ENCODE data around the gene SEPHS2.
"Not testable (repeated sequence)": the region's sequence is repeated elsewhere in the genome, so short reads cannot be mapped to it uniquely, and the experiment has no call there.

SEPHS2 gene

GRCh38 chr16:30461426-30461825, 15.8 kb upstream of the SEPHS2 start:
- DNase-seq = not testable (repeated sequence)

DNA sequence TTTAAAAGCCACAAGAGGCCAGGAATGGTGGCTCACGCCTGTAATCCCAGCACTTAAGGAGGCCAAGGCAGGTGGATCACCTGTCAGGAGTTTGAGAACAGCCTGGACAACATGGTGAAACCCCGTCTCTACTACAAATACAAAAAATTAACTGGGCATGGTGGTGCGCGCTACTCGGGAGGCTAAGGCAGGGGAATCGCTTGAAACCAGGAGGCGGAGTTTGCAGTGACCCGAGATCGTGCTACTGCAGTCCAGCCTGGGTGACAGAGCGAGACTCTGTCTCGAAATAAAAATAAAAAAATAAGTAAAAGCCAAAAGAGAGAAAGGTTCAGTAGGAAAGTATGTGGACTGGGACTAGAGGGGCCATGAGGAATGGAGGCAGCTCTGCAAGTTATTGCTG, 13.8 kb upstream of the SEPHS2 start:
- no peak for DNase-seq

DNA sequence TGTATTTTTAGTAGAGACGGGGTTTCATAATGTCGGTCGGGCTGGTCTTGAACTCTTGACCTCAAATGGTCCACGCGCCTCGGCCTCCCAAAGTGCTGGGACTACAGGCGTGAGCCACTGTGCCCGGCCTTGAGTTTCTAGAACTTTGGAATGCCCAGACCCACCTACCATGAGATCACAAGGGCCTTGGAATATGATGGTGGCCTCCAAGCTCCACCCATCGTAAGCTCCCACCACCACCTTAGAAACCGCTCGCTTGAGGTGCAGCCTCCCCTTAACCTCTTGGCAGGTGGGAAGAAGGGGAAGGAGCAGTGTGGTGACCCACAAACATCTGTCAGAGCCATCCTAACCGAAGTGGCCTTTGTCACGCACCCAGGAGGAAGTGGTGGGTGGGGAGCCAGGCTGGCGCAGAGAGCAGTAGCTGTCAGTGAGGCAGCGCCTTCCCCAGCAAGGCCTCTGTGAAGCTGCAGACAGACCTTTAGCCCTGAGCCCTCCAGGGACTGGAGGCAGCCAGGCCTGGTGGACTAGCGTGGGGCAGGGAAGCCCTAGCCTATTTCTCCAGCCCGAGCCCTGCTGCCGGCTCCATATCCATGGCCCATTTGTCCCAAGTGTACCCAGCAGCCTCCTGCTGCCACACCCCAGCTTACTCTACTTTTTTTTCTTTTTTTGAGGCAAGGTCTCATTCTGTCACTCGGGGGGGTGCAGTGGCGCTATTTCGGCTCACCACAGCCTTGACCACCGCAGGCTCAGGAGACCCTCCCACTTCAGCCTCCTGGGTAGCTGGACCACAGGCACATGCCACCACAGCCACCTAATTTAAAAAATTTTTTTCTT, 13.1 kb upstream of the SEPHS2 start:
- peak; percentile 77 for DNase-seq

- DNase-seq = no peak
Observed at GRCh38 chr16:30457743-30458560, 12.3 kb upstream of the SEPHS2 start.

- DNase-seq = no peak
Observed at GRCh38 chr16:30457256-30457655, 11.6 kb upstream of the SEPHS2 start.

- DNase-seq = no peak
Observed at GRCh38 chr16:30456302-30456701, 10.6 kb upstream of the SEPHS2 start.

DNA sequence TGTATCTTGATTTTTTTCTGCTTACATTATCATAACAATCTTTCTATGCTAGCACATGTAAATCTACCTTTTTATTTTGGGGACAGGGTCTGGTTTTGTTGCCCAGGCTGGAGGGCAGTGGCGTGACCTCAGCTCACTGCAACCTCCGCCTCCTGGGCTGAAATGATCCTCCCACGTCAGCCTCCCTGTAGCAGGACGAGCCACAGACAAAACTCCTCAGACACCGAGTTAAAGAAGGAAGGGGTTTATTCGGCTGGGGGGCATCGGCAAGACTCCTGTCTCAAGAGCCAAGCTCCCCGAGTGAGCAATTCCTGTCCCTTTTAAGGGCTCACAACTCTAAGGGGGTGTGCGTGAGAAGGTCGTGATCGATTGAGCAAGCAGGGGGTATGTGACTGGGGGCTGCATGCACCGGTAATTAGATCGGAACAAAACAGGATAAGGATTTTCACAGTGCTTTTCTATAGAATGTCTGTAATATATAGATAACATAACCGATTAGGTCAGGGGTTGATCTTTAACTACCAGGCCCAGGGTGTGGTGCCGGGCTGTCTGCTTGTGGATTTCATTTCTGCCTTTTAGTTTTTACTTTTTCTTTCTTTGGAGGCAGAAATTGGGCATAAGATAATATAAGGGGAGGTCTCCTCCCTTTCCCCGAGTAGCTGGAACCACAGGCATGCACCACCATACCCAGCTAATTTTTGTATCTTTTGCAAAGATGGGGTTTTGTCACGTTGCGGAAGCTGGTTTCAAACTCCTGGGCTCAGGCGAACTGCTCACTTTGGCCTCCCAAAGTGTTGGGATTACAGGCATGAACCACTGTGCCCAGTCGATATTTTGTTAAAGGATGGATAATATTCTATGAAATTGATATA, 7.3 kb upstream of the SEPHS2 start:
- not testable (repeated sequence) for DNase-seq

- DNase-seq = no peak
Observed at GRCh38 chr16:30449116-30449435, 3.4 kb upstream of the SEPHS2 start.

- DNase-seq = no peak
Observed at GRCh38 chr16:30447512-30448226, 2.0 kb upstream of the SEPHS2 start.

GRCh38 chr16:30446203-30446595, 525 bp upstream of the SEPHS2 start:
- DNase-seq = no peak

DNA sequence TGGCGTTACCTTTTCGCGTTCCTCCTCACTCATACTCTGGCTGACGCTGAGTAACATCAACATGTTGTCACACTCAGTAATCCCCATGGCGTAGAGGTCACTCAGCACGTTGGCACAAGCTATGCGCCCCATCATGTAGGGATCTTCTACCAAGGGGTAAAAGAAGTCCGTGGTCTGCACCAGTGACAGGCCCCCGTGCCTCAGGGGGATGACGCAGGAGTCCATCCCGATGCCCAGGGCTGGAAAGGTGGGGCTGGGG, 596 bp downstream of the SEPHS2 start:
- no peak for DNase-seq

DNA sequence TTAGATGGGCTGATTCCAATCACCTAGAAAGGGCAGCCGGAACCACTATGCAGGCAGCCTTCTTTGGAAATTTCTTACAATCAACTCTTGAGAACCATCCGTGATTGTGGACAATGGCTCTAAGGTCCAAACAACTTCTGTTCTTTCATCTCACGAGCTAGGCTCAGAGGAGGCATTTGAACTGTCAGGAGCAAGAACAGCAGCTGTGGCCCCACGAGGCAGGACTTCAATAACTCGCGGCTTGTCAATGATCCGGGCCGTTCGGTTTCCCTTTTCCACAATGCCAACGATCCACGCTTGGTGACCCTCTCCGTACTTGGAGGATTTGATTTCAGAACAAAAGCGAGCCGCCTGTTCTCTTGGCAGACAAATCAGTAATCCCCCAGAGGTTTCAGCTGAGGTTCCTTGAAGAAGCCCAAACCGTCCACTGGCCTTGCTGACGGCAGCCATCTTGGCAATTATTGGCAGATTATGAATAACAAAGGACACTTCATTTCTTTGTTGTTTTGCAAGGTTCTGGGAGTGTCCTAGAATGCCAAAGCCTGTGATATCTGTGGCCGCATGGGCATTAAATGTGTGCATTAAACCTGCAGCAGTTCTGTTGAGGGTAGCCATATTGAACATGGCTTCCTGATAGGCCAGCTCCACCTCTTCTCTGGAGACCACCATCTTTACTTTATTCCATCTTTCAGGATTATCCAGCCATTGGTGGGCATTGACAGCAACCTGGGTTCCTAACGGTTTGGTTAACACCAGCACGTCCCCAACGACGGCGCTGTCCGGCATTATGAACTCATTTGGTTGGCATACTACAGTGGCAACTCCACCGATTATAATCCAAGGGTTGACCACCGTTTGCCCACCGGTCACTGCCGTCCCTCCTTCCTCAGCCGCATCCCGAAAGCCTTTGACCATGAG, 1.2 kb downstream of the SEPHS2 start:
- no peak for DNase-seq

- DNase-seq = no peak
Observed at GRCh38 chr16:30443631-30444030, 2.0 kb downstream of the SEPHS2 start.

GRCh38 chr16:30439720-30440348, 5.8 kb downstream of the SEPHS2 start:
- DNase-seq = no peak

DNA sequence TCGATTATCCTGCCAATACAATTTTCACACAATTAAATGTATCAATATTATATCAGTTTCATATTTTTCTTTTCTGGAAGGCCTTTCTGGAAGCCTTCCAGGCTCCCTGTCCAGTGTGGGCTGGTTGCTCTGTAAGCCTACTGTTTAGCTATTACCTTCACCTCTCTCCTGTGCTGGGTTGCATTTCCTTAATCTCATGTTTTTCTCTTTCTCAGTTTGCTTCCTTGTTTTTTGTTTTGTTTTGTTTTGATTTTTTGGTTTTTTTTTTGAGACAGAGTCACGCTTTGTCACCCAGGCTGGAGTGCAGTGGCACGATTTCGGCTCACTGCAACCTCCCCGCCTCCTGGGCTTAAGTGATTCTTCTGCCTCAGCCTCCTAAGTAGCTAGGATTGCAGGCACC, 6.8 kb downstream of the SEPHS2 start:
- DNase-seq = no peak

GRCh38 chr16:30437511-30438046, 8.1 kb downstream of the SEPHS2 start:
- no peak for DNase-seq

GRCh38 chr16:30434852-30435251, 10.8 kb downstream of the SEPHS2 start:
- DNase-seq = no peak

DNA sequence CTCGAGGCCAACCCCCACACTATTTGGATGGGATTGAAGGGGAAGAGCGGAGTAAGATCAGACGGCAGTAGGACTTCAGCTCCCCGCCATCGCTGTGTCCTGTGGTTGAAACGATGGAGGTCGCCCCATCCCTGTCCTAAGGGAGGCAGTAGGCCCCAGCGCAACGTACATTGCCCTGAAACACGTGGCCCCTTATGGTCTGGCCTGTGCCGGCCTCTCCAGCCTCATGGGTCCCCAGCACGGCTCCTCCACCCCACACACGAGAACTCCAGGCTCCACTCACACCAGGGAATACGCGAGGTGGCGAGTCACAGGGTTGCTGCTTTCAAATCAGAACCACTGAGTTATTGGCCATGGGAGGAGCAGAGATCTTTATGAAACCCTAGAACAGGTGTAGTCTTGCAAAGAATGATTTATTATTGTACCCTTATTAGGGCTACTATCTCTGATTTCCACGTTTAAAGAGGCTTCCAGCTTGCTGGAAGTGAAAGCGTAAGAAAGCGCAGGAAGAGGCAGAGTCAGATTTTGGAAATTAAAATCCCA, 15.2 kb downstream of the SEPHS2 start:
- no peak for DNase-seq

DNA sequence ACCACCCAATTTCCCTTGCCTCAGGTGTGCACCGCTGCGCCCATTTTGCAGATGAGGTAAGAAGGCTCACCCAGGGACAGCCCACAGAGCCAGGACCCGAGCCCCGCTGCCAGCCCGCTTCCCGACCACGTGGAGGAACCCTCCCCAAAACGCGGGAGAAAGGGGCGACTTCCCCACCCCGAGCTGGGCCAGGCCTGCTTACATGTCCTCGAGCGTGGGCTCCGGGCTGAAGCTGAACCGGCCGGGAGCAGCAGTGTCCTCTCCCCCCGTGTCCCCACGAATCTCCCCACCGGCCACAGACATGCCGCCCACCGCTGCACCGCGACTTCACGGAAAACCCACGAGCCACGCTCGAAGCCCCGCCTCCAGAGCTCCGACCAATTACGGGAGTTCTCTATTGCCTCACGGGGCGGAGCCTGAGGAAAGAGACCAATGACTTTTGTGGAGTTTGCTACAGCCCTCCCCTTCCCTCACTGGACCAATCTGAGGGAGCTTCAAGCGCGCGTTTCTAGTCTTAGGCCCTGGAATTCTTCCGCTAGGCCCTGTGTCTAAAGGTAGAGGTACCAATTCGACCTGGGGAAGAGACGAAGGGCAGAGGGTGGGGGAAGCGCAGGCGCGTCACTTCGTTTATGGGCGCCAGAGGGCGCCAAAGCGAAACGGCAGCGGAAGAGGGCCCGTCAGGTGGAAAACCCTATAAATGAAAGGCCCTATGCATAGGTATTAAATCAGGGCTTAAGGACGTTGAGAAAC, 15.8 kb downstream of the SEPHS2 start, which contains the start of gene DCTPP1:
TSS of gene DCTPP1 (minus strand) at position 353 of the 750 bp plus-strand sequence. CDS start at position 303, 50 bp downstream.
- peak; percentile 98 for DNase-seq

GRCh38 chr16:30429418-30429677, 16.3 kb downstream of the SEPHS2 start:
- no peak for DNase-seq

All from CD4-positive, alpha-beta T cell treated with Interleukin-12 subunit alpha and Interleukin-12 subunit beta, for 1 hour (primary cell).